Renal cortex interstitium (tissue), 11 donors: ENCODE data around the gene TCAP. TPM values are rescaled to one million over a fixed set of nuclear protein-coding genes. Genes with fewer than 3 reads are reported as not detected.

Experiments used
- DNase-seq, 11 donors: peaks; one replicate each; pipeline ENCODE4 v3.0.0-alpha.2; 2013; ENCODE audit warnings: low read depth in 9 of 11, low spot score in 4 of 11; ENCODE audit errors: extremely low read depth in 1 of 11
- polyA plus RNA-seq, 3 donors: library from polyadenylated mRNA; unstranded; fragments of 120-200 nt; gene quantifications; one replicate each; pipeline ENCODE4 v1.2.1, GENCODE V29; 2013; ENCODE audit not compliant: insufficient read length in 3 of 3

TCAP gene
- polyA plus RNA-seq, 3 donors = 1.2 to 2.2 (median 1.6) TPM

DNA sequence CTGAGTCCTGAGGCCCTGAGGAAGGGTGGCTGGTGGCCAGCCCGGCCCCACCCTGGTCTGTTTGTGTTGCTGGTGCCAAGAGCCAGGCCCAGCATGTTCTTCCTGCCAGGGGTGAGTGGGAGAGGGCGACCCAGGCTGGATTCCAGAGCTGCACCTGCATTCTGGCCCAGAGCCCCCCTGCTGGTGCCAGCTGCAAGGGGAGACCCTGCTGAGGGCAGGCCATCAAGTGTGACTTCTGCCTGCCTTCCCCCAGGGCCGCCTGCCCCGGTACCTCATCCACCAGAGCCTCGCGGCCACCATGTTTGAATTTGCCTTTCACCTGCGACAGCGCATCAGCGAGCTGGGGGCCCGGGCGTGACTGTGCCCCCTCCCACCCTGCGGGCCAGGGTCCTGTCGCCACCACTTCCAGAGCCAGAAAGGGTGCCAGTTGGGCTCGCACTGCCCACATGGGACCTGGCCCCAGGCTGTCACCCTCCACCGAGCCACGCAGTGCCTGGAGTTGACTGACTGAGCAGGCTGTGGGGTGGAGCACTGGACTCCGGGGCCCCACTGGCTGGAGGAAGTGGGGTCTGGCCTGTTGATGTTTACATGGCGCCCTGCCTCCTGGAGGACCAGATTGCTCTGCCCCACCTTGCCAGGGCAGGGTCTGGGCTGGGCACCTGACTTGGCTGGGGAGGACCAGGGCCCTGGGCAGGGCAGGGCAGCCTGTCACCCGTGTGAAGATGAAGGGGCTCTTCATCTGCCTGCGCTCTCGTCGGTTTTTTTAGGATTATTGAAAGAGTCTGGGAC is 2.4 kb upstream of the TCAP start:
- DNase-seq = no peak

- DNase-seq = no peak
These were observed 1.8 kb upstream of the TCAP start for GRCh38 chr17:39663340-39663687.

GRCh38 chr17:39663688-39664580 is 1.2 kb upstream of the TCAP start:
- no peak for DNase-seq

- DNase-seq = no peak
These were observed 584 bp downstream of the TCAP start for GRCh38 chr17:39665642-39666224.

DNA sequence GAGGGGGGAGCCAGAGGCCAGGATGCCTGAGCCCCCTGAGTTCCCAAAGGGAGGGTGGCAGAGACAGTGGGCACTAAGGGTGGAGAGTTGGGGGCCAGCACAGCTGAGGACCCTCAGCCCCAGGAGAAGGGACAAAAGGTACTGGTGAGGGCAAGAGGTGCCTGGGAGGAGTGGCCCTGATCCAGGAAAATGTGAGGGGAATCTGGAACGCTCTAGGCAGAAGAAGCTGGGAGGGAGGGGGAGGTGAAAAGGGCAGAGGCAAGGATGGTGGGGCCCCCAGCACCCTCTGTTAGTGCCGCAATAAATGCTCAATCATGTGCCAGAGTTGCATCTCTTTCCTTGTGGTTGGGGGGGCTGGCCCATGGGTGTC is 1.1 kb downstream of the TCAP start:
- DNase-seq = no peak

DNA sequence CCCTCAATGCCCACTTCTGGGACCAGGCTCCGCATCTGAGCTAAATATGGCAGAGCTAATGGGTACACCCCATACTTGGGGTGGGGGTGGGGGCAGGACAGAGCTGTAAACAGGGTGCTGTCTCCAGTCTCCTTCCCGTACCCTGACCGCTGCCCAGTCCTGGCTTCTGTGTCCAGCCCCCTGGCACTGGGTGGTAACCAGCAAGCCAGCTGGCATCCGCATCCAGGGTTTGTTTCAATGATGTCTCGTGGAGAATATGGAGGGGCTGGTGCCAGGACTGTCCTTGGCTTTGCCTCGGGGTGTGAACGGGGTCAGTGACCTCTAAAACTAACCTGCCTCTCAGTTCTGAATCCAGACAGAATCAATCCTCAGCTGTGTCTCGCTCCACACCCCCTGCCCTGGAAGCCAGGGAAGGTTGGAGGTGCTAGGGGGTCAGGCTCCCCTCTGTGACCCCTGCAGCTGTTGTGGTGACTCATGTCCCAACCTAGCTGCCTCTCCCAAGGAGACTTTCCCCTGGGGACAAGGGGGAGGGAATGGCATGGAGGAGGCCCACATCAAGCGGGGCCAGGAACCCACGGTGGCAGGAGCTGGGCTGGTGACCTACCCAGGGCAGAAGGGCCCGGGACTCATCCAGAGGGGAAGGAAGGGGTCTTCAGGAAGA is 1.6 kb downstream of the TCAP start:
- no peak for DNase-seq

- DNase-seq = no peak
These were observed 2.3 kb downstream of the TCAP start for GRCh38 chr17:39667262-39667944.

- peak in 4 of 11 donors; percentile 56 to 68 (median 62) for DNase-seq
These were observed 3.1 kb downstream of the TCAP start, which contains the start of gene PNMT for GRCh38 chr17:39667945-39668924. PNMT (plus strand) TSS chr17:39668453; CDS start chr17:39668476, 23 bp downstream.

GRCh38 chr17:39669897-39670735 is 5.0 kb downstream of the TCAP start:
- no peak for DNase-seq

DNA sequence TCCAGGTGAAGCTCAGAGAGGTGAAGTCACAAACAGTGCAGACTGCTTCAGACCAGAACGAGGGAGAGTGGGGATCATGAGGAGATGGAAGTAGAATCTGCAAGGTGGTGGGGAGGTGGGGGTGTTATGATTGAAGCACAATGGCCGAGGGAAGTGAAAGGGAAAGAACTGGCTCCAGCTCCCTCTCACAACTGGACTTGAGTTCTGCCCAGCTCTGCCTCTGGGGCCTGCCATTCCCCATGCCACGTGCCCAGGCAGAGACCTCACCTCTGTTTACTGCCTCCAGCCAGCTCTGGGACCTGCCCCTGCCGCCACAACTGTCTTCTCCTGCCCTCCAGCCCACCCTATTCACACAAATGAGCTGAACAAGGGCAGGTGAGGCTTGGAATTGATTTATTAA is 5.6 kb downstream of the TCAP start:
- DNase-seq = no peak

DNA sequence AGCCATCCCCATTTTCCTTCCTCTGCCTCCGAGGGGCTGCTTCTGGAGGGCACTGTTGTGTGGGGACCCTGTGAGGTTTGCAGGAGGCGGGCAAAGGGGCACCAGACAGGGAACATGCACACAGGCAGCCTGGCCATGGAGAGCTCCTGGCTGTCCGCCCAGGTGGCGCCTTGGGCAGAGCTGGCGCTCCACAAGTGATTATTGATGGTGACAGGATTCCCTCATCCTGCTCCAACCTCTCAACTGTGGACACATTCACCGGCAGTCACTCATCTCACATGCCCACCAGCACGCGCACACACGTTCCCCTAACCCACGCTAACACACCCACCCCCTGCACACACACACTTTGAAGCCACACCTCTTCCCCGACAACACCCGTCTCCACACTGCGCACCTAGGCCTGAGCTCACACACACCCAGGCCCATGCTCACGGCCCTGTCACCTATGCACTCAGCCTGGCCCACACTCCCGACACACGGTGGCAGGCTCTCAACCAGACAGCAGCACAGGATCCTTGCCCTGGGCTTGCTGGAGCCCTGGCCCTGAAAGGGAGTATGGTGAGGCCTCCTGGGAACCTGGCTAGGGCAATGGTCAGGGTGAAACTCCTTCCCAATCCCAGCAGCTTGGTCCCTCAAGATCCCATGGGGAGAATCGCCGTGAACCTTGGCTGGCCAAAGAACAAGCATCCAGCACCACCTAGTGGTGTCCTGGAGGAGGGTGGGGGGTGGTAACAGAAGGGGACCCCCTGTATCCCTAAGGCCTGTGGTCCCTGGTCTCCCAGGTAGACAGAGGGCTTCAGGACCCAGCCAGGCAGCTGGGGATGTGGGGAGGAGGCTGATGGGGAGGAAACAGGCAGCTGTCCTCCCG is 6.7 kb downstream of the TCAP start:
- no peak for DNase-seq

- DNase-seq = no peak
These were observed 7.6 kb downstream of the TCAP start for GRCh38 chr17:39672522-39673334.

GRCh38 chr17:39673335-39674081 is 8.4 kb downstream of the TCAP start:
- DNase-seq = no peak

- no peak for DNase-seq
These were observed 9.0 kb downstream of the TCAP start for GRCh38 chr17:39674179-39674578.
